VCaP (cell line): ENCODE data around the gene BICC1.

ENCODE experiments used
- H3K27ac ChIP-seq: fragments of 450-650 bp; 2 replicates; pipeline ENCODE4 v1.5.1; 2017
- TF ChIP-seq, protein P1 (sequence below): fragments of 450-650 bp; conservative IDR thresholded peaks from 2 replicates; pipeline ENCODE4 v1.5.1; 2017; ENCODE audit warnings: mild to moderate bottlenecking, moderate library complexity

Gene BICC1

GRCh38 chr10:58653139-58653538 lies 140.5 kb downstream of the BICC1 start:
- no peak overlapping the region for H3K27ac ChIP-seq
- TF ChIP-seq, protein P1, sequence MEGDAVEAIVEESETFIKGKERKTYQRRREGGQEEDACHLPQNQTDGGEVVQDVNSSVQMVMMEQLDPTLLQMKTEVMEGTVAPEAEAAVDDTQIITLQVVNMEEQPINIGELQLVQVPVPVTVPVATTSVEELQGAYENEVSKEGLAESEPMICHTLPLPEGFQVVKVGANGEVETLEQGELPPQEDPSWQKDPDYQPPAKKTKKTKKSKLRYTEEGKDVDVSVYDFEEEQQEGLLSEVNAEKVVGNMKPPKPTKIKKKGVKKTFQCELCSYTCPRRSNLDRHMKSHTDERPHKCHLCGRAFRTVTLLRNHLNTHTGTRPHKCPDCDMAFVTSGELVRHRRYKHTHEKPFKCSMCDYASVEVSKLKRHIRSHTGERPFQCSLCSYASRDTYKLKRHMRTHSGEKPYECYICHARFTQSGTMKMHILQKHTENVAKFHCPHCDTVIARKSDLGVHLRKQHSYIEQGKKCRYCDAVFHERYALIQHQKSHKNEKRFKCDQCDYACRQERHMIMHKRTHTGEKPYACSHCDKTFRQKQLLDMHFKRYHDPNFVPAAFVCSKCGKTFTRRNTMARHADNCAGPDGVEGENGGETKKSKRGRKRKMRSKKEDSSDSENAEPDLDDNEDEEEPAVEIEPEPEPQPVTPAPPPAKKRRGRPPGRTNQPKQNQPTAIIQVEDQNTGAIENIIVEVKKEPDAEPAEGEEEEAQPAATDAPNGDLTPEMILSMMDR, result no peak

GRCh38 chr10:58660575-58661255 lies 148.0 kb downstream of the BICC1 start:
- TF ChIP-seq, protein P1, result no peak
- H3K27ac ChIP-seq, result no peak overlapping the region

DNA sequence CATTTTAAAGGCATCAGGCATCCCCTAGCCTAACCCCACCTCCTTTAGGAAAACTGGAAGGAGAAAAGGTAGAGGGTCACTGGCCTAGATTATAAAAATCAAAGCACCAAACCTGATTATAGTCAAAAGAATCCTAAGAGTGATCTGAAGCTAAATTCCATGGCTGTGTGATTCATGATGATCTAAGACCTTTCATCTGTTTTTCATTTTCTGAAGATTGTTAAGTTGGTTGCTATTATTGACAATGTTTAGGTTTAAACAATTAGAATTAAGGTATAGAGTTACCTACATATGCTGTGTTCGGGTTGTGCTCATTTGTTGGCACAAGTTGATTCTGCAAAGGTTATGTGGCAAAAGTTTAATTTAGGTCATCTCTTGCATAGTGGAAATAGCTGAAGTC lies 148.7 kb downstream of the BICC1 start:
- H3K27ac ChIP-seq, result no peak overlapping the region
- TF ChIP-seq, protein P1, result no peak

DNA sequence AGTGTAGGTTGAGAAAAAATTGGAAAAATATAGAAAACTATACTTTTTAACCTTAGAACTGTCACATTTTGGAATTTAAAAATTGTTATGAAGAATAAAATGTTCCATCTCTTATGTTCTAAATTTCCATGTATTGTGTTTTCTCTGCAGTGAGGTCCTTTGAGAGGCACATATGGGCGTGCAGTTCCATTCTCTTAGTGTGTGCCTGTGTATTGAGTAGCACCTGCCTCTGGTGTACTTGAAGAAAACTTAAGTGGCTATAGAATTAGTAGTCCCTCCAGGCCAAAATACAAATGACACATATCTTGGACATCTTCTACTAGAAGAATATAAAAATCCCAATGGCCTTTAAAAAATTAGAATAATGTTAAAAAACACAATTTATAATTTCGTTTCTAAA lies 149.2 kb downstream of the BICC1 start:
- TF ChIP-seq, protein P1, result no peak
- H3K27ac ChIP-seq, result no peak overlapping the region

GRCh38 chr10:58662314-58662713 lies 149.6 kb downstream of the BICC1 start:
- TF ChIP-seq, protein P1, result no peak

DNA sequence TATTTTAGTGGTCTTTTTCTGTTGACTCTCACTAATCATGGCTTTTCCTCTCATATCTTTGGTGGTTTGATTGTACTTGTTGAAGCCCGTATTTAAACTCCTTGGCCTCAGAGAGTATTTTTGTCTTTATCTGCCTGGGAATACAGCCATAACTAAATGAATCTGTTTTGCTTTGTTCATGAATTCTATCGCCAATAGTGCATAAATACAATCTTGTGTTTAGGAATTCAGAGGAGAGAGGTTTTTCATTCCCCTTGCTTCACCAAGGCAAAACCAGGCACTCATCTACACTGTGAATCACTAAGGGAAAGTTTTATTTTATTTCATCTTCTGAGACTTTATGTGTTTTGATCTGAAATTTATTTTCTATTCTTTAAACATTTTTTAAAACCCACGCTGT lies 152.7 kb downstream of the BICC1 start:
- TF ChIP-seq, protein P1, result no peak
- no peak overlapping the region for H3K27ac ChIP-seq

More at GRCh38 chr10:58662314-58662713, 149.6 kb downstream of the BICC1 start:
- H3K27ac ChIP-seq, result no peak overlapping the region

DNA sequence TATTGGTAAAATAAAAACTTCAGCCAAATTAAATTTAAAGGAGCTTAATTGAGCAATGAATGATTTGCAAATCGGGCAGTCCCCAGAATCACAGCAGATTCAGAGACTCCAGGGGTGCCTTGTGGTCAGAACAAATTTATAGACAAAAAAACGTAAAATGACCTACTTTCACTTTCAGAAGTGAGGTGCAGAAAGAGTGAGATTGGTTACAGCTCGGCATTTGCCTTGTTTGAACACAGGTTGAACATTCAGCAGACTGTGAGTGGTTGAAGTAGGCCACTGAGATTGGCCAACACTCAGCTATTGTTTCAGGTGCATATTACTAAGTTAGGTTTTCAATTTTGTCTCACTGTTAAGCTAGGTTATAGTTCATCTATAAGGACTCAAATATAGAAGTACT lies 153.4 kb downstream of the BICC1 start:
- no peak overlapping the region for H3K27ac ChIP-seq
- TF ChIP-seq, protein P1, result no peak
